ENCODE data around the gene SRPK3.

The SRPK3 gene

GRCh38 chrX:153770601-153771414 lies 10.0 kb upstream of the SRPK3 start:
- no peak for DNase-seq (ENCODE audit: low read depth)

- DNase-seq (ENCODE audit: low read depth): no peak
Measured at GRCh38 chrX:153771415-153772315, 9.2 kb upstream of the SRPK3 start.

GRCh38 chrX:153772316-153773217 lies 8.3 kb upstream of the SRPK3 start:
- no peak for DNase-seq (ENCODE audit: low read depth)

GRCh38 chrX:153773218-153773611 lies 7.6 kb upstream of the SRPK3 start:
- DNase-seq (ENCODE audit: low read depth): no peak

GRCh38 chrX:153773741-153774575 lies 6.9 kb upstream of the SRPK3 start:
- DNase-seq (ENCODE audit: low read depth): no peak

DNA sequence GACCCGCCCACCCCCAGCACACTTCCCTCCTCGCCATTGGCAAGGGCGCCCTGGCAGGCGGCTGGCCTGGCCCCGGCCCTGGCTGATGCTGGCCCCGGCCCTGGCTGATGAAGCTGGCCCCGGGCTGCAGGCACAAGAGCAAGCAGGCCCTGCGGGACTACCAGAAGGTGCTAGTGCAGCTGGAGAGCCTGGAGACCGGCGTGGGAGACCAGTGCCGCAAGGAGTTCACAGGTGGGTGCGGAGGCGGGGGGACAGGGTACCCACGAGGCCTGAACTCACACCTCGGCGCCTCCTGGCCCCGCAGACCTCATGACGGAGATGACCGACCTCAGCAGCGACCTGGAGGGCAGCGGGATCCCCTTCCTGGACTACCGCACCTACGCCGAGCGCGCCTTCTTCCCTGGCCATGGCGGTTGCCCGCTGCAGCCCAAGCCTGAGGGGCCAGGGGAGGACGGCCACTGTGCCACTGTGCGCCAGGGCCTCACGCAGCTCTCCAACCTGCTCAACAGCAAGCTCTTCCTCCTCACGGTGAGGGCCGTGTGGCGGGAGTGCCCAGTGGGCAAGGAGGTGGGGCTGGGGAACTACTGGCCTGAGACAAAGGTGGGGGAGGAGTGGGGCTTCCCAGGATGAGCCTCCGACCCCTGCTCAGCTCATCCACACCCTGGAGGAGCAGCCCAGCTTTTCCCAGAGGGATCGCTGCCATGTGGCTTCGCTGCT lies 6.1 kb upstream of the SRPK3 start:
- no peak for DNase-seq (ENCODE audit: low read depth)

GRCh38 chrX:153775293-153776119 lies 5.3 kb upstream of the SRPK3 start:
- DNase-seq (ENCODE audit: low read depth): no peak

DNA sequence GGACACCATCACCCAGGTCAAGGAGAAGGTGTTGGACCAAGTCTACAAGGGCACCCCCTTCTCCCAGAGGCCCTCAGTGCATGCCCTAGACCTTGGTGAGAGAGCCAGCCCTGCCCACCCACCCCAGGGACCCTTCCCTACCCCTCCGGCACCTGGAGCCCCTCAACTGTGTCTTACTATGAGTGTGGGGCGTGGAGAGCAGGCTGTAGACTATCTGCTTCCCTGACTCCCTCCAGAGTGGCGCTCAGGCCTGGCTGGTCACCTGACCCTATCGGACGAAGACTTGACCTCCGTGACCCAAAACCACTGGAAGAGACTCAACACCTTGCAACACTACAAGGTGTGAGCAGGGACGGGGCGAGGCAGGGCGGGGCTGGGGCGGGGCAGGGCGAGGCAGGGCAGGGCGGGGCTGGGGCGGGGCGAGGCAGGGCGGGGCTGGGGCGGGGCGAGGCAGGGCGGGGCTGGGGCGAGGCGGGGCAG lies 4.7 kb upstream of the SRPK3 start:
- DNase-seq (ENCODE audit: low read depth): no peak

- DNase-seq (ENCODE audit: low read depth): no peak
Measured at GRCh38 chrX:153776611-153777045, 4.2 kb upstream of the SRPK3 start.

DNA sequence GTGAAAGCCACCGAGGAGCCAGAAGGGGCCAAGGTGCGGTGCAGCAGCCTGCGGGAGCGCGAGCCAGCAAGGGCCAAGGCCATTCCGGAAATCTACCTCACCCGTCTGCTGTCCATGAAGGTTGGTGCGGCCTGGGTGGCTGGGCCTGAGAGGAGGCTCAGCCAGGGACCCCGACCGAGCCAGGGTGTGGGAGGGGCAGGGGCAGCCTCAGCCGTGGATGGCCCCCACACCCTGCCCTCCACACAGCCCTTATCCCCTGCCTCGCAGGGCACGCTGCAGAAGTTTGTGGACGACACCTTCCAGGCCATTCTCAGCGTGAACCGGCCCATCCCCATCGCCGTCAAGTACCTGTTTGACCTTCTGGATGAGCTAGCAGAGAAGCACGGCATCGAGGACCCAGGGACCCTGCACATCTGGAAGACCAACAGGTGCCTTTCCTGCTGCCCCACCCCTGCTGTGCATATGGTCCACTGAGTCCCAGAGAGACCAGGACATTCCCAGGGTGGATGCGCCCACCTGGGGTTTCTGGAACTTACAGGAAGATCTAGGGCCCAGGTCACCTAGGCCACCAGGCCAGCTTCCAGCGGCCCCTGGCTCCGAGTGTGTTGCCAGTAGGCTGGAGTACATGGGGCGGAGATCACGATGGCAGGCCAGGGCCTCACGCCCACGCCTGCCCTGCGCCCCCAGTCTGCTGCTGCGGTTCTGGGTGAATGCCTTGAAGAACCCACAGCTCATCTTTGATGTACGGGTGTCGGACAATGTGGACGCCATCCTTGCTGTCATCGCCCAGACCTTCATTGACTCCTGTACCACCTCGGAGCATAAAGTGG lies 3.4 kb upstream of the SRPK3 start:
- no peak for DNase-seq (ENCODE audit: low read depth)

- DNase-seq (ENCODE audit: low read depth): no peak
Measured at GRCh38 chrX:153778181-153778580, 2.7 kb upstream of the SRPK3 start.

- no peak for DNase-seq (ENCODE audit: low read depth)
Measured at GRCh38 chrX:153778684-153779101, 2.1 kb upstream of the SRPK3 start.

- no peak for DNase-seq (ENCODE audit: low read depth)
Measured at GRCh38 chrX:153779891-153780677, 757 bp upstream of the SRPK3 start.

DNA sequence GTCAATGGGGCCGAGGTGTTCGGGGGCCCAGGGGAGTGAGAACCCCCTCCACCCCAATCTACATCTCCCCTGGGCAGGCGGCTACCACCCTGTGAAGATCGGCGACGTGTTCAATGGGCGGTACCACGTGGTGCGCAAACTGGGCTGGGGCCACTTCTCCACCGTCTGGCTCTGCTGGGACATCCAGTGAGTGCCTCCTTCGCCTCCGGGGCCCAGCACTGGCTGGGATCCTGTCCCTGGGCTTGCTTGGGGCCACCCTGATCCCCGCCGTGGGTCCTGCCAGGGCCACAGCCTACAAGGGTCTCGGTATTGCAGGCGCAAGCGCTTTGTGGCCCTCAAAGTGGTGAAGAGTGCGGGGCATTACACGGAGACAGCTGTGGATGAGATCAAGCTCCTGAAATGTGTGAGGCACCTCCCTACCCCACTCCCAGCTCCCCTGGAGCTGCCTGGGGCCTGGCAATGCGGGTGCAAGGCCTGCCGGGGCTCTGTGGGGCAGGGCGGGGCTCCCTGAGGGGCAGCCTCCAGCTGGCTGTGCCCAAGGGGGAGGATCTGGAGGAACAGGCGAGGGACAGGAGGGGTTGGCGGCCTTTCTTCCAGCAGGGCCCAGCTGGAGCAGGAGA lies 697 bp downstream of the SRPK3 start:
- no peak for DNase-seq (ENCODE audit: low read depth)

DNA sequence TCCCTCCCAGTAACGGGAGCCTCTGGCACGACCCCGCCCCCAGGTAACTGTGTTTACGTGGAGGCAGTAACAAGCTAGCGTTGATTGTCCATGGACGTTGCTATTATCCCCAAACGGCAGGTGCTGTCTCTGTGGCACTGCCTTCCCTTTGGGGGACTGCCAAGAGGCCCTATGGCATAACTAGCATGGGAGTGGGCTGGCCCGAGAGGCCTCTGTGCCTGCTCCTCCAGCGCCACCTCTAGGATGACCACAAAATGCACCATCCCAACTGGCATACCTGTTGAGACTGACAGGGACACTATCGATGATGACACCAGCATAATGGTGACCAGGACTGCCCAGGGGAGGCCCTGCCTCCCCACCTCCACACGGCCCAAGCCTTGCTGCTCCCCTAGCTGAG lies 1.5 kb downstream of the SRPK3 start:
- DNase-seq (ENCODE audit: low read depth): no peak

- DNase-seq (ENCODE audit: low read depth): no peak
Measured at GRCh38 chrX:153782871-153783270, 2.0 kb downstream of the SRPK3 start.

- no peak for DNase-seq (ENCODE audit: low read depth)
Measured at GRCh38 chrX:153783378-153784013, 2.7 kb downstream of the SRPK3 start.

Measured in activated T-helper 1 cell treated with Interleukin-2 at 50 U/mL for 16 hours (primary cell).